Gastrocnemius medialis (tissue), 4 donors: Measurements from ENCODE around the gene ISG15. TPM values are rescaled to one million over a fixed set of nuclear protein-coding genes. Genes with fewer than 3 reads are reported as not detected.

Source experiments
- ATAC-seq, 2 donors: fragments of 150-250 bp; one replicate each; pipeline ENCODE4 v1.9.1; 2016
- DNase-seq, 2 donors: peaks; one replicate each; pipeline ENCODE4 v3.0.0-alpha.2; 2019
- H3K27ac ChIP-seq, 4 donors: fragments of 200-600 bp; sonication (generic); 1 replicate in 1 of 4; 2 replicates in 3 of 4; pipeline ENCODE4 v1.5.1; 2016 to 2018; ENCODE audit warnings: mild to moderate bottlenecking in 2 of 4, moderate library complexity in 1 of 4
- H3K27me3 ChIP-seq, 3 donors: fragments of 200-600 bp; sonication (generic) in 2 of 3; 1 replicate in 1 of 3; 2 replicates in 2 of 3; pipeline versions ENCODE4 v1.5.1 to v1.6.0; 2016 to 2019; ENCODE audit warnings: mild to moderate bottlenecking in 1 of 3, moderate library complexity in 1 of 3
- H3K36me3 ChIP-seq, 2 donors: fragments of 200-600 bp; sonication (generic) in 1 of 2; one replicate each; pipeline ENCODE4 v1.5.1; 2017 to 2018
- H3K4me1 ChIP-seq, 2 donors: fragments of 200-600 bp; sonication (generic) in 1 of 2; one replicate each; pipeline ENCODE4 v1.5.1; 2016 to 2017; ENCODE audit warnings: mild to moderate bottlenecking in 2 of 2
- H3K4me3 ChIP-seq, 4 donors: fragments of 200-600 bp; sonication (generic) in 3 of 4; 1 replicate in 1 of 4; 2 replicates in 3 of 4; pipeline ENCODE4 v1.5.1; 2016 to 2019; ENCODE audit warnings: mild to moderate bottlenecking in 2 of 4
- H3K9me3 ChIP-seq, 3 donors: fragments of 200-600 bp; sonication (generic) in 2 of 3; 1 replicate in 1 of 3; 2 replicates in 2 of 3; pipeline ENCODE4 v1.5.1; 2016 to 2019
- CTCF ChIP-seq, 5 experiments: fragments of 450-650 bp in 3 of 5; fragments of 200-600 bp in 2 of 5; sonication (generic) in 2 of 5; IDR thresholded peaks in 4 of 5; conservative IDR thresholded peaks in 1 of 5; 1 replicate in 4 of 5; 2 replicates in 1 of 5; pipeline ENCODE4 v1.5.1; 2016 to 2019; ENCODE audit warnings: antibody characterized with exemption in 5 of 5, mild to moderate bottlenecking in 3 of 5, moderate library complexity in 3 of 5
- POLR2A ChIP-seq, 2 donors: fragments of 450-650 bp; IDR thresholded peaks; one replicate each; pipeline ENCODE4 v1.6.1; 2017; ENCODE audit warnings: antibody characterized with exemption in 2 of 2, mild to moderate bottlenecking in 2 of 2, moderate library complexity in 2 of 2
- in situ Hi-C, 4 donors: fragments of 200-750 bp; cut with MboI; loops; one replicate each; pipeline versions ENCODE4 v1.15.0 to v1.8.0; 2017; ENCODE audit warnings: low sequenced_read_pairs in 4 of 4
- intact Hi-C: fragments of 100-400 bp; cut with DNase I; formaldehyde crosslinking; loops from one replicate; pipeline ENCODE4 v1.15.1; 2023; ENCODE audit warnings: low total_unique reads
- total RNA-seq, 4 donors: library from RNA; depleted of rRNA; stranded (reverse); fragments of >200 nt; gene quantifications; one replicate each; pipeline versions ENCODE4 v1.1.0 to v1.2.3, GENCODE V29; 2016

ISG15 gene
- total RNA-seq, 4 donors from 2014 or later: 4.3 to 37.6 (median 10.2) TPM

GRCh38 chr1:1046243-1046642 lies 32.9 kb downstream of the ISG15 start:
- no peaks in the 10 kb centered on the region for H3K9me3 ChIP-seq
- H3K4me1 ChIP-seq: no peaks in the 10 kb centered on the region
- no peak overlapping the region for H3K27ac ChIP-seq
- H3K4me3 ChIP-seq: no peak overlapping the region
- no peaks in the 10 kb centered on the region for H3K36me3 ChIP-seq
- in situ Hi-C loops: no loop called here
- intact Hi-C loops: no loop called here
- DNase-seq: no peak
- ATAC-seq: no peak
- no peaks in the 10 kb centered on the region for H3K27me3 ChIP-seq
- TF ChIP-seq POLR2A (IDR thresholded peaks at IDR 0.05) (no peak), CTCF (IDR thresholded peaks at IDR 0.05 in 4 of 5, conservative IDR thresholded peaks at IDR 0.05 in 1 of 5) (no peak)

- ATAC-seq: no peak
- no peaks in the 10 kb centered on the region for H3K27me3 ChIP-seq
- H3K9me3 ChIP-seq: no peaks in the 10 kb centered on the region
- H3K27ac ChIP-seq: no peak overlapping the region
- intact Hi-C loops (no loop called here), in situ Hi-C loops (no loop called here)
- DNase-seq: no peak
- no peak for TF ChIP-seq POLR2A (IDR thresholded peaks at IDR 0.05)
- TF ChIP-seq CTCF (IDR thresholded peaks at IDR 0.05 in 4 of 5, conservative IDR thresholded peaks at IDR 0.05 in 1 of 5): no peak
- H3K36me3 ChIP-seq: no peaks in the 10 kb centered on the region
- H3K4me3 ChIP-seq: no peak overlapping the region
- H3K4me1 ChIP-seq: no peaks in the 10 kb centered on the region
These were observed 33.5 kb downstream of the ISG15 start for GRCh38 chr1:1046767-1047166.

- no peak for TF ChIP-seq CTCF (IDR thresholded peaks at IDR 0.05 in 4 of 5, conservative IDR thresholded peaks at IDR 0.05 in 1 of 5)
- TF ChIP-seq POLR2A (IDR thresholded peaks at IDR 0.05): no peak
- Histone ChIP-seq H3K27me3 (no peaks in the 10 kb centered on the region), H3K27ac (no peak overlapping the region), H3K36me3 (no peaks in the 10 kb centered on the region), H3K9me3 (no peaks in the 10 kb centered on the region), H3K4me1 (no peaks in the 10 kb centered on the region), H3K4me3 (no peak overlapping the region)
- DNase-seq (no peak), ATAC-seq (no peak)
- intact Hi-C loops (no loop called here), in situ Hi-C loops (no loop called here)
These were observed 34.1 kb downstream of the ISG15 start for GRCh38 chr1:1047407-1047806.

GRCh38 chr1:1047963-1048362 lies 34.7 kb downstream of the ISG15 start:
- in situ Hi-C loops: no loop called here
- DNase-seq: no peak
- no peak for ATAC-seq
- Histone ChIP-seq H3K27ac (no peak overlapping the region), H3K4me1 (no peaks in the 10 kb centered on the region), H3K4me3 (no peak overlapping the region), H3K27me3 (no peaks in the 10 kb centered on the region), H3K36me3 (no peaks in the 10 kb centered on the region), H3K9me3 (no peaks in the 10 kb centered on the region)
- TF ChIP-seq CTCF (IDR thresholded peaks at IDR 0.05 in 4 of 5, conservative IDR thresholded peaks at IDR 0.05 in 1 of 5) (no peak), POLR2A (IDR thresholded peaks at IDR 0.05) (no peak)
- intact Hi-C loops: no loop called here

GRCh38 chr1:1048765-1049164 lies 35.5 kb downstream of the ISG15 start:
- TF ChIP-seq POLR2A (IDR thresholded peaks at IDR 0.05) (no peak), CTCF (IDR thresholded peaks at IDR 0.05 in 4 of 5, conservative IDR thresholded peaks at IDR 0.05 in 1 of 5) (no peak)
- Histone ChIP-seq H3K4me3 (no peak overlapping the region), H3K27me3 (no peaks in the 10 kb centered on the region), H3K4me1 (no peaks in the 10 kb centered on the region), H3K9me3 (no peaks in the 10 kb centered on the region), H3K27ac (no peak overlapping the region), H3K36me3 (no peaks in the 10 kb centered on the region)
- no peak for ATAC-seq
- no peak for DNase-seq
- in situ Hi-C loops: no loop called here
- intact Hi-C loops: no loop called here
